CD4-positive, alpha-beta T cell treated with Interleukin-17A for 1 hour (primary cell): Measurements from ENCODE around the gene VASP.

Source experiments
- DNase-seq: peaks from one replicate; pipeline ENCODE4 v3.0.0-alpha.2; 2020

The VASP gene

GRCh38 chr19:45473682-45474605, 33.3 kb upstream of the VASP start:
- DNase-seq = peak; percentile 81

- peak; percentile 88 for DNase-seq
Measured at GRCh38 chr19:45474606-45475521, 32.4 kb upstream of the VASP start.

- DNase-seq = no peak
Measured at GRCh38 chr19:45475537-45476291, 31.6 kb upstream of the VASP start.

- peak; percentile 84 for DNase-seq
Measured at GRCh38 chr19:45476304-45476703, 31.0 kb upstream of the VASP start.

- peak; percentile 78 for DNase-seq
Measured at GRCh38 chr19:45477186-45477585, 30.1 kb upstream of the VASP start.

- DNase-seq = peak; percentile 77
Measured at GRCh38 chr19:45477713-45478453, 29.4 kb upstream of the VASP start.

GRCh38 chr19:45478454-45479238, 28.6 kb upstream of the VASP start:
- peak; percentile 95 for DNase-seq

DNA sequence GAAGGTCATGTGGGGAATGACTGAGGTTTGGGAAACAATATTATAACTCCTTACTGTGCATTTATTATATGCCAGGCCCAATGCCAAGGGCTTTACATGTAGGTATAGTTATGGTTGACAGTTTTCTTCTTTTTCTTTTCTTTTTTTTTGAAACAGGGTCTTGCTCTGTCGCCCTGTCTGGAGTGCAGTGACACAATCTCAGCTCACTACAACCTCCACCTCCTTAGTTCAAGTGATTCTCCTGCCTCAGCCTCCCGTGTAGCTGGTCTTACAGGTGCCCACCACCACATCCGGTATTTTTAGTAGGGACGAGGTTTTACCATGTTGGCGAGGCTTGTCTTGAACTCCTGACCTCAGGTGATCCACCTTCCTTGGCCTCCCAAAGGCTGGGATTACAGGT, 24.2 kb upstream of the VASP start:
- DNase-seq = no peak

- DNase-seq = no peak
Measured at GRCh38 chr19:45484273-45484945, 22.9 kb upstream of the VASP start.

- peak; percentile 96 for DNase-seq
Measured at GRCh38 chr19:45485305-45486077, 21.8 kb upstream of the VASP start.

DNA sequence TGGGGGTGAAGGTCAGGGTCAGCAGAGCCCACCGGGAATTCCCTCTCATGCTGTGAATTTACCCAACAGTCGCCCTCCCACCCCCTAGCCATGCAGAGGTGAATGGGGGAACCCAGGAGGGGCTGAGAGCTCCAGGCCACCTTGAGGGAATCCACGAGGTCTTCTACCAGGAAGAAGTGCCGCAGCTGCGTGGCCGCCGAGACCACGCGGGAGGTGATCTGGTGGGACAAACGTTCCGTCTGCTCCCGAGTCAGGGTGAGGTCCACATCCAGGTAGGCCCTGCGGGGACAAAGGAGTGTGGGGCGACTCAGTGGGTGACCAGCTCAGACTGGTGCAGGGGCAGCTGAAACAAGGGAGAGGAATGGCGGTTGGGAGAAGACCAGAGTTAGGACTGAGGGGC, 18.6 kb upstream of the VASP start:
- no peak for DNase-seq

GRCh38 chr19:45489216-45489855, 17.9 kb upstream of the VASP start:
- DNase-seq = no peak

- DNase-seq = no peak
Measured at GRCh38 chr19:45492137-45492626, 15.1 kb upstream of the VASP start.

DNA sequence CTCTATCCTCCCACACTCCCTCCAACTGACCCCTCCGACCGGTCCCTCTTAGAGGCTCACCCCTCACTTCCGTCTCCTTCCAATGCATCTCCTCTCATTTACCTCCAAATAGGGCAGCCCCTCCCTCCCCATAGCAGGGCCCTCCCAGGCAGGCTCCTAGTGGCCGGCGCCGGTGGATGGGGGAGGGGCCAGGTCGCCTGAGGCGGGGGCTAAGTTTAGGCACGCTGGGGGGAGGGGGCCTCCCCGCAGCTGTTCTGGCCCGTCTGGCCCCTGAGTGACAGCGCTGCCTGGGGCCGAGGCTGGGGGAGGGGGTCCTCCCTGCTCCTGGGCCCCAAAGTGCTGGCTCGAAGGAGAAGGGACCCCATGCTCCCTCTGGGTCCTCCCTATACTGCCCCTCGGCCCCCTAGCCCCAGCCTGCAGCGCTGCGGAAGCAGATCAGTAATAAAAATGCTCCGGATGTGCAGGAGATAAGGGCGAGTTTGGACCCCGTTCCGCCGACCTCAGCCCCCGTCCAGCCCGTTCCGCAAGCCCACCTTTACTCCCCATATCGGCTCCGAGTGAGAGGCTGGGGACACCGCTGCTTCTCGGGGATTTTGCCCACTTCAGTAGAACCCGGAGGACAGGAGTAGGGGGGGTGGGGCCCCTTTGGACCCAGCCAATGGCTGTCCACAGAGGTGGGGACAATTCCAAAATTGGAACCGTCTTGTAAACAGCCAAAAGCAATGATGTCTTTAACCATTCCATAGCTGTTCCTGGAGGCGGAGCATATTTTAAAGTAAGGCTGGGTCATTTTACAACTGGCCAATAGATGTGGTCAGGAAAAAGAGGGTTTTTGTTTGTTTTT, 14.4 kb upstream of the VASP start:
- no peak for DNase-seq

DNA sequence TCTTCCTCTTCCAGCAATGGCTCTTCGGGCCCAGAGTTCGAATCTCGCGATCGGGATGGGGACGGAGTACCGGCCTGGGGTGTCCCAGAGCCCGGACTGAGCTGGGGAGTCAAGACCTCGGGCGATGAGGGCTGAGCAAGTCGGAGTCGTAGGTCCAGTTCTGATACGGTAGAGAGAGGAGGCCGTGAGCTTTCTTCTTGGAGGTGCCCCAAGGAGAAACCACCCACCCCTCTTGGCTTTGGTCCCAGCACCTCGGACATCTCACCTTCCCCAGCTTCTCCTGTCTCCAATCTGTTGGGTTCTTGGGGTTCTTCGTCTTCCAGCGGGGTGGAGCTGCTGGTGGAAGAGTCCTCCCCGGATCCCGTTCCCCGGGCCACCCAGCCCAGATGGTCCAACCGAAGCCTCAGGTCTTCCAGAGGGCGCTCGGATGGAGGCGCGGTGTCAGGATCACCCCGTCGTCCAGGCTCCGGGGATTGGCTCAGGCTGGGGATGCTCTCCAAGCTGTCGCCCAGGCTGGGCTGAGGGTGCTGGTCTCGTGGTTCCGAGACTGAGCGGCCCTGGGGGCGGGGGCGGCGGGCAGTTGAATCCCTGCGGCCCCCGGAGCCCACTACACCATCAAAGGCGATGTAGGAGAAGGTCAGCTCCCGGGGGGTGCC, 12.9 kb upstream of the VASP start:
- no peak for DNase-seq

DNA sequence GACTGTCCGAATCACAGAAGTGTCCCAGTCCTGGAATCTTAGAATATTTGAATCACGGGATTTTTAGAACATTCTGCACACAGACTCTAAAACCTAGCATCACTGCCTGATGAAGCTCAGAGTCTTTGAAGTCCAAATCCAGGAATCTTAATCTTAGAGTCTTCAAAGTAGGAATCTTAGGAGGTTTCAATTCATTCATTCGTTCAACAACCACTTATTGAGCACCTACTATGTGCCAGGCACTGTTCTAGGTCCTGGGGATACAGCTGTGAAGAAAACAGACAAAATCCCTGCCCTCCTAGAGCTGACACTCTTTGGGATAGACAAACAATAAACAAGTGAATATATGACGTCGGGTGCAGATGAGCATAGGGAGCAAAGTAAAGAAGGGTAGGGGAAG, 12.1 kb upstream of the VASP start:
- no peak for DNase-seq

DNA sequence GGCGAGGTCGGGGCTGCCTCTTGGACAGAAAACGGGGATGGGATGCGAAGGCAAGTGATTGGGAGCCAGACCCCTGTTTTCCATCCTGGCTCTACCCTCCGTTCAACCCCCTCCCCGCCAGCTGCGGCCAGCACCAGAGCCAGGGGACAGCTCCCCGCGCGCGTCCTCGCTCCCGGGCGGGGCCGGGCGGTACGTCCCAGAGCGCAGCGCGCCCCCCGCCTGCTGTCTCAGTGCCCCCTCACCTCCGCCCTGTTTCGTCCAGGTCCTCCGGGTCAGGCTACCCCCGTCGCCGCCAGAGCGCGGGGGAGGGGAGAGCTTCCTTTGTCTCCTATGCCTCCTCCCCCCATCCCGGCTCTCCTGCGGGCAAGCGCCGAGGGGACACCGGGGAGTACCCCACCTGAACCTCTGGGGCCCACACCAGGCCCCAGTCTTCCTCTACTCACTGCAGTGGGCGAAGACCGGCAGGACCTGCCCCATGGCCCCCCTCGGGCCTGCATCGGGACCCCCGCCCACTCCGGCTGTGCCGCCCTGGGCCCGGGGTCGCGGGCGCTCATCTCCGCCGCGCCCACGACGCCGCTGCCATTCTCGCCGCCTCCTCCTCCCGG, 10.8 kb upstream of the VASP start:
- peak; percentile 45 for DNase-seq
